H1 (cell line): ENCODE data around the gene GARS1. TPM values are rescaled to one million over a fixed set of nuclear protein-coding genes. Genes with fewer than 3 reads are reported as not detected.
A peak's percentile ranks its signal among the peaks of the same experiment; 100 is the strongest.

Source experiments
- CTCF ChIA-PET: fragments of 300-600 bp; sonication (Branson Sonifier 250); formaldehyde crosslinking; loops from one replicate; lab custom pipeline; 2021; ENCODE audit not compliant: partially characterized antibody; lab: Charles Lee
- POLR2A ChIA-PET: fragments of 300-600 bp; sonication (Branson Sonifier 250); formaldehyde crosslinking; loops from one replicate; lab custom pipeline; 2021; ENCODE audit warnings: inconsistent platforms; ENCODE audit not compliant: partially characterized antibody; lab: Charles Lee
- DNase-seq, 2 experiments: peaks; one replicate each; pipeline versions ENCODE4 v3.0.0 to v3.0.0-alpha.2; 2010 to 2022; ENCODE audit warnings: low spot score in 2 of 2, low read depth in 1 of 2, mixed read lengths in 1 of 2
- FAIRE-seq: peaks from 2 replicates; lab custom pipeline; 2011; peaks lifted over from hg19 to GRCh38; lab: Jason Lieb, UNC
- H2AFZ ChIP-seq: 2 replicates; pipeline ENCODE4 v1.8.1; 2012; ENCODE audit warnings: low read length, inconsistent platforms
- H2AK5ac ChIP-seq: 2 replicates; pipeline ENCODE4 v1.6.1; 2013; ENCODE audit warnings: low read depth, low read length
- H2BK120ac ChIP-seq: replicated peaks from 2 replicates; pipeline ENCODE3; 2013; ENCODE audit warnings: low read depth, low read length, inconsistent platforms
- H2BK12ac ChIP-seq: 2 replicates; pipeline ENCODE4 v1.6.1; 2013; ENCODE audit warnings: low read depth, low read length
- H2BK15ac ChIP-seq: 2 replicates; pipeline ENCODE4 v1.6.1; 2013; ENCODE audit warnings: low read length
- H2BK20ac ChIP-seq: 2 replicates; pipeline ENCODE4 v1.6.1; 2013; ENCODE audit warnings: low read length
- H2BK5ac ChIP-seq: 2 replicates; pipeline ENCODE4 v1.6.1; 2013; ENCODE audit warnings: low read depth, low read length
- H3K14ac ChIP-seq: 2 replicates; pipeline ENCODE4 v1.6.1; 2013; ENCODE audit warnings: inconsistent platforms; ENCODE audit not compliant: insufficient read length
- H3K18ac ChIP-seq: 2 replicates; pipeline ENCODE4 v1.6.1; 2013; ENCODE audit warnings: low read length; ENCODE audit errors: extremely low read depth
- H3K23ac ChIP-seq: 2 replicates; pipeline ENCODE4 v1.6.1; 2013; ENCODE audit warnings: inconsistent platforms; ENCODE audit not compliant: insufficient read length
- H3K23me2 ChIP-seq: 2 replicates; pipeline ENCODE4 v1.6.1; 2013; ENCODE audit warnings: low read depth, low read length
- H3K27ac ChIP-seq: 2 replicates; pipeline ENCODE4 v1.6.1; 2011; ENCODE audit warnings: low read depth, low read length, inconsistent platforms
- H3K27me3 ChIP-seq, 4 experiments: replicated peaks in 1 of 4; 1 replicate in 1 of 4; 2 replicates in 3 of 4; pipeline versions ENCODE4 v1.6.1 to v1.8.1; 2011 to 2013; ENCODE audit warnings: low read length in 3 of 4, mild to moderate bottlenecking in 3 of 4, inconsistent platforms in 2 of 4, mixed read lengths in 2 of 4, moderate library complexity in 1 of 4; ENCODE audit not compliant: control insufficient read depth in 3 of 4, insufficient read depth in 3 of 4; ENCODE audit errors: extremely low read depth in 1 of 4
- H3K36me3 ChIP-seq, 4 experiments: 2 replicates each; pipeline versions ENCODE4 v1.6.1 to v1.8.1; 2011 to 2013; ENCODE audit warnings: mild to moderate bottlenecking in 4 of 4, low read length in 3 of 4, moderate library complexity in 2 of 4, control low read depth in 1 of 4, inconsistent platforms in 1 of 4; ENCODE audit not compliant: insufficient read depth in 4 of 4, control insufficient read depth in 2 of 4
- H3K4ac ChIP-seq: replicated peaks from 2 replicates; pipeline ENCODE3; 2013; ENCODE audit warnings: low read length, low read depth, mixed read lengths, inconsistent platforms; ENCODE audit not compliant: insufficient read length
- H3K4me1 ChIP-seq, 4 experiments: replicated peaks in 1 of 4; 1 replicate in 1 of 4; 2 replicates in 3 of 4; pipeline versions ENCODE4 v1.6.1 to v1.8.1; 2011 to 2013; ENCODE audit warnings: low read length in 3 of 4, inconsistent platforms in 2 of 4, mixed read lengths in 1 of 4; ENCODE audit not compliant: insufficient read depth in 4 of 4, control insufficient read depth in 3 of 4
- H3K4me2 ChIP-seq, 2 experiments: 2 replicates each; pipeline versions ENCODE4 v1.6.1 to v1.8.1; 2011 to 2013; ENCODE audit warnings: low read depth in 2 of 2, low read length in 2 of 2, control low read depth in 1 of 2, inconsistent platforms in 1 of 2, mild to moderate bottlenecking in 1 of 2; ENCODE audit not compliant: insufficient read depth in 1 of 2
- H3K4me3 ChIP-seq, 4 experiments: fragments of 200-600, 300-600 bp in 1 of 4; sonication (generic), shearing (Covaris generic), sonication (Bioruptor Twin) in 1 of 4; 2 replicates each; pipeline versions ENCODE4 v1.5.1 to v1.8.1; 2011 to 2016; ENCODE audit warnings: low read length in 4 of 4, low read depth in 3 of 4, control low read depth in 2 of 4, inconsistent platforms in 2 of 4, mild to moderate bottlenecking in 2 of 4, mixed read lengths in 1 of 4, moderate library complexity in 1 of 4; ENCODE audit not compliant: insufficient read depth in 2 of 4; ENCODE audit errors: extremely low read depth in 1 of 4
- H3K56ac ChIP-seq: replicated peaks from 2 replicates; pipeline ENCODE3; 2013; ENCODE audit warnings: low read depth, mild to moderate bottlenecking, mixed read lengths, low read length, inconsistent platforms; ENCODE audit not compliant: insufficient read length
- H3K79me1 ChIP-seq: 2 replicates; pipeline ENCODE4 v1.6.1; 2013; ENCODE audit warnings: low read depth, low read length, control low read depth
- H3K79me2 ChIP-seq, 2 experiments: 2 replicates each; pipeline versions ENCODE4 v1.6.1 to v1.8.1; 2012 to 2013; ENCODE audit warnings: low read length in 2 of 2, mild to moderate bottlenecking in 2 of 2, inconsistent platforms in 1 of 2; ENCODE audit not compliant: insufficient read depth in 2 of 2, control insufficient read depth in 1 of 2
- H3K9ac ChIP-seq, 4 experiments: replicated peaks in 1 of 4; 1 replicate in 1 of 4; 2 replicates in 3 of 4; pipeline versions ENCODE4 v1.6.1 to v1.8.1; 2011 to 2013; ENCODE audit warnings: low read depth in 3 of 4, low read length in 3 of 4, control low read depth in 2 of 4, mild to moderate bottlenecking in 2 of 4, moderate library complexity in 2 of 4, inconsistent platforms in 1 of 4; ENCODE audit errors: extremely low read depth in 1 of 4
- H3K9me3 ChIP-seq, 2 experiments: 2 replicates each; pipeline versions ENCODE4 v1.6.1 to v1.8.1; 2012 to 2013; ENCODE audit warnings: mild to moderate bottlenecking in 2 of 2, moderate library complexity in 2 of 2, control low read depth in 1 of 2, inconsistent platforms in 1 of 2, low read depth in 1 of 2, low read length in 1 of 2, mixed read lengths in 1 of 2; ENCODE audit not compliant: insufficient read depth in 2 of 2
- H4K20me1 ChIP-seq, 2 experiments: replicated peaks in 1 of 2; 2 replicates each; pipeline versions ENCODE3 to v1.8.1; 2011 to 2013; ENCODE audit warnings: inconsistent platforms in 2 of 2, low read length in 2 of 2, mild to moderate bottlenecking in 1 of 2; ENCODE audit not compliant: insufficient read depth in 2 of 2, control insufficient read depth in 1 of 2
- H4K5ac ChIP-seq: 2 replicates; pipeline ENCODE4 v1.6.1; 2013; ENCODE audit warnings: low read length, low read depth, mixed read lengths, inconsistent platforms; ENCODE audit not compliant: insufficient read length
- H4K8ac ChIP-seq: 2 replicates; pipeline ENCODE4 v1.8.0; 2013; ENCODE audit warnings: mild to moderate bottlenecking, moderate library complexity, low read length, inconsistent platforms; ENCODE audit not compliant: insufficient read depth; ENCODE audit errors: extremely low read depth
- H4K91ac ChIP-seq: replicated peaks from 2 replicates; pipeline ENCODE3; 2013; ENCODE audit warnings: low read length, mixed read lengths, inconsistent platforms; ENCODE audit not compliant: insufficient read length
- POLR2A ChIP-seq, 2 experiments: IDR thresholded peaks; 1 replicate in 1 of 2; 2 replicates in 1 of 2; pipeline ENCODE4 v1.6.1; 2011; ENCODE audit warnings: low read depth in 2 of 2, low read length in 2 of 2, mild to moderate bottlenecking in 2 of 2; ENCODE audit errors: control extremely low read depth in 1 of 2
- SUZ12 ChIP-seq: fragments of 200-600 bp; sonication (generic); IDR thresholded peaks from 2 replicates; pipeline ENCODE4 v1.6.1; 2012; ENCODE audit warnings: mild to moderate bottlenecking, inconsistent platforms, low read length, moderate library complexity, mixed read lengths
- TEAD4 ChIP-seq: IDR thresholded peaks from 2 replicates; pipeline ENCODE4 v1.6.1; 2012; ENCODE audit warnings: low read depth, low read length, inconsistent platforms, mixed read lengths
- WGBS, 2 experiments: shearing (Covaris generic) in 1 of 2; methylation state at CpG; one replicate each; pipeline versions ENCODE4 v1.1.6 to v1.1.7; 2013 to 2015; ENCODE audit warnings: low lambda C conversion rate in 2 of 2, mixed read lengths in 2 of 2, inconsistent platforms in 1 of 2, low coverage in 1 of 2, missing lambda C conversion rate in 1 of 2; ENCODE audit not compliant: insufficient replicate concordance in 2 of 2, insufficient coverage in 1 of 2, insufficient read length in 1 of 2; ENCODE audit errors: extremely low coverage in 1 of 2, missing lambda C conversion rate in 1 of 2; 5-methylcytosine and 5-hydroxymethylcytosine counted together
- polyA plus RNA-seq, 7 experiments: library from polyadenylated mRNA; depleted of rRNA in 3 of 7; stranded (reverse) in 5 of 7; unstranded in 2 of 7; fragments of >200 nt in 5 of 7; fragments of 200-250 nt in 2 of 7; gene quantifications; 1 replicate in 5 of 7; 2 replicates in 1 of 7; 4 replicates in 1 of 7; pipeline versions ENCODE4 v1.2.1 to v1.2.3, GENCODE V29; 2011 to 2013; ENCODE audit warnings: missing spikeins in 2 of 7, mixed read lengths in 2 of 7
- total RNA-seq: library from RNA; stranded (reverse); fragmentation: NEBNext Ultra II Directional; extraction: Animal tissue kit (Norgen Biotek cat#: 25700); gene quantifications from 2 replicates; pipeline ENCODE4 v1.2.1, GENCODE V29; 2021

GARS1 gene
- total and polyA plus RNA-seq, 2 of the 8 experiments (the other 6 are each of a cell fraction or from before 2014, with no cell fraction given), result 270 to 476 TPM

GRCh38 chr7:30594048-30594539 is 584 bp upstream of the GARS1 start:
- no peak overlapping the region; the same call in 1 of the 2 replicates for H2AK5ac ChIP-seq
- H3K4me3 ChIP-seq, result peak overlapping the region; percentile 90 to 98 (median 95)
- peak overlapping the region; percentile 24 for H4K5ac ChIP-seq
- peak in 1 of 2 experiments; percentile 70 for DNase-seq
- H2BK120ac ChIP-seq, result peak overlapping the region; percentile 5
- no peak overlapping the region for H2BK20ac ChIP-seq
- no peak overlapping the region for H3K4ac ChIP-seq
- H3K27me3 ChIP-seq, result no peaks in the 10 kb centered on the region
- peaks cover under 1 to 22% (median 5%) of the 10 kb centered on the region in 4 experiments; a peak in 6 of 8 replicates for H3K36me3 ChIP-seq
- H3K9me3 ChIP-seq, result no peaks in the 10 kb centered on the region
- ChIA-PET POLR2A (interaction anchor here (0.6 to 2.2 kb wide), 21 partner anchors 8 to 402 kb away, joined by 3 to 22 read pairs (median 4); no protein-coding TSS in a partner anchor), CTCF (interaction anchor here (0.9 to 1.0 kb wide), 2 partner anchors 30 to 83 kb away, joined by 3 to 5 read pairs; no protein-coding TSS in a partner anchor)
- no peak overlapping the region for H3K23ac ChIP-seq
- peak overlapping the region; percentile 97 for H2BK5ac ChIP-seq
- H3K79me2 ChIP-seq, result peaks cover 21 to 44% of the 10 kb centered on the region in 2 experiments
- H3K4me2 ChIP-seq, result peak overlapping the region; percentile 81 to 88
- peak overlapping the region; percentile 96 for H2AFZ ChIP-seq
- H2BK12ac ChIP-seq, result peak overlapping the region; percentile 96; the same call in 1 of the 2 replicates
- peak overlapping the region; percentile 67 for H4K91ac ChIP-seq
- peak overlapping the region; percentile 83 to 95 (median 92) for H3K9ac ChIP-seq
- no peak overlapping the region for H2BK15ac ChIP-seq
- H3K14ac ChIP-seq, result no peak overlapping the region
- peaks cover 8% of the 10 kb centered on the region for H3K79me1 ChIP-seq
- no peak for TF ChIP-seq POLR2A (IDR thresholded peaks at IDR 0.05; ENCODE audit: control extremely low read depth in 1 of 2, low read depth in 2 of 2, low read length in 2 of 2)
- no peak for TF ChIP-seq TEAD4
- TF ChIP-seq SUZ12, result 0 out of 2 replicates have a peak, but pooled peaks have one; percentile 13
- H3K27ac ChIP-seq, result peak overlapping the region; percentile 96
- peak overlapping the region; percentile 63; the same call in 1 of the 2 replicates for H4K8ac ChIP-seq
- H3K23me2 ChIP-seq, result peaks cover 8% of the 10 kb centered on the region; the same call in 1 of the 2 replicates
- 4% methylated on average over 12 of the region's 12 CpGs; no CpG with 5 or more reads in 1 of the 2 experiments for WGBS, 2 experiments
- peak overlapping the region; percentile 17 for H3K56ac ChIP-seq
- peaks cover 0 to 4% of the 10 kb centered on the region in 2 experiments for H4K20me1 ChIP-seq
- peak overlapping the region; percentile 92; the same call in 1 of the 2 replicates for H3K18ac ChIP-seq
- no peak for FAIRE-seq
- no peaks in the 10 kb centered on the region; a peak in 1 of 7 replicates for H3K4me1 ChIP-seq
